ENCODE data around the gene WDPCP. TPM values are rescaled to one million over a fixed set of nuclear protein-coding genes. Genes with fewer than 3 reads are reported as not detected.

The WDPCP gene
- total RNA-seq, 1 donor from 2014 or later, result 12.3 TPM

- H3K4me1 ChIP-seq, result no peaks in the 10 kb centered on the region
- H3K27ac ChIP-seq, result no peak overlapping the region
- H3K4me3 ChIP-seq, result no peak overlapping the region
- no peak for TF ChIP-seq CTCF (IDR thresholded peaks at IDR 0.05)
- intact Hi-C loops (cut with DNase I), result no loop called here
- DNase-seq (no peak), ATAC-seq (no peak)
- H3K27me3 ChIP-seq (ENCODE audit: low read depth), result no peaks in the 10 kb centered on the region
- no peaks in the 10 kb centered on the region for H3K9me3 ChIP-seq
- no peaks in the 10 kb centered on the region for H3K36me3 ChIP-seq
Measured at GRCh38 chr2:63225964-63226686, 362.2 kb downstream of the WDPCP start.

GRCh38 chr2:63218800-63219526 is 369.3 kb downstream of the WDPCP start:
- Histone ChIP-seq H3K4me1 (no peaks in the 10 kb centered on the region), H3K36me3 (no peaks in the 10 kb centered on the region), H3K27me3 (ENCODE audit: low read depth) (no peaks in the 10 kb centered on the region), H3K4me3 (no peak overlapping the region), H3K9me3 (no peaks in the 10 kb centered on the region), H3K27ac (no peak overlapping the region)
- intact Hi-C loops (cut with DNase I), result no loop called here
- no peak for TF ChIP-seq CTCF (IDR thresholded peaks at IDR 0.05)
- no peak for DNase-seq
- no peak for ATAC-seq

GRCh38 chr2:63195310-63195709 is 393.0 kb downstream of the WDPCP start:
- Histone ChIP-seq H3K4me1 (no peaks in the 10 kb centered on the region), H3K27ac (no peak overlapping the region), H3K27me3 (ENCODE audit: low read depth) (no peaks in the 10 kb centered on the region), H3K4me3 (no peak overlapping the region), H3K36me3 (no peaks in the 10 kb centered on the region), H3K9me3 (no peaks in the 10 kb centered on the region)
- no peak for TF ChIP-seq CTCF (IDR thresholded peaks at IDR 0.05)
- intact Hi-C loops (cut with DNase I), result no loop called here
- DNase-seq, result no peak
- no peak for ATAC-seq

- no peaks in the 10 kb centered on the region for H3K9me3 ChIP-seq
- TF ChIP-seq CTCF (IDR thresholded peaks at IDR 0.05), result no peak
- H3K4me3 ChIP-seq, result no peak overlapping the region
- H3K27me3 ChIP-seq (ENCODE audit: low read depth), result no peaks in the 10 kb centered on the region
- H3K27ac ChIP-seq, result no peak overlapping the region
- intact Hi-C loops (cut with DNase I), result no loop called here
- ATAC-seq (no peak), DNase-seq (no peak)
- H3K4me1 ChIP-seq, result no peaks in the 10 kb centered on the region
- H3K36me3 ChIP-seq, result no peaks in the 10 kb centered on the region
Measured at GRCh38 chr2:63194175-63194574, 394.1 kb downstream of the WDPCP start.

DNA sequence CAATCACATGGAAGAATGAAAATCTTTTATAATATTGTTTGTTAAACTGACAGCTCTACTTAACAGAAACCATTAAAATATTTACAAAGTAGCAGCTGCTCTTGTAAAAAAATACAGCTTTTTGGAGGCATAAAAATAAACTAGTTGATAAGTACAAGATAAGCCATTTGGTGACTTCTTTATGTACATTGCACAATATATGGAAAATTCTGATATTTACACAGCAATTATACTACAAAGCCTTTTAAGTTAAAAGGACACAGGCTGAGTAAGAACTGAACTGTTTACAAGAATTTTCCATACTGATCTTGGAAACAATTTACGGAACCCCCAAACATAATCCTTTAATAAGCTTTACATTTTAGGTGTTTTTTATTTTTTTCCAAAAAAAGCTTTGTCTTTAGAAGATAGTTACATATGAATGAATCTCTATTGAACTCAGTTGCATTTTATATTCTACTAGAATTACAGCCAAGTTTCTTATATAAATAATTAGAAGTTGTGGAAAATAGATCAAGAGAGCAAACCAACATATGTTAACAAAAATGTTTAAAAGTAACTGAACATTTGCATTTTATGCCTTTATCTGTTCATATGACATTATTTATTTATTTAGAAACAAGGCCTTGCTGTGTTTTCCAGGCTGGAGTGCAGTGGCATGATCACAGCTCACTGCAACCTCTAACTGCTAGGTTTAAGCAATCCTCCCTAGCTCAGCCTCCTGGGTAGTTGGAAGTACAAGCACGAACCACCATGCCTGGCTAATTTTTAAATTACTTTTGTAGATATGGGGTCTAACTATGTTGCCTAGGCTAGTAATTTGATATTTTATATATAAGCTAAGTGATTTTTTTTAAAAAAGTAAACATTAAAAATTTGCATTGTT is 395.1 kb downstream of the WDPCP start:
- intact Hi-C loops (cut with DNase I), result no loop called here
- DNase-seq, result no peak
- TF ChIP-seq CTCF (IDR thresholded peaks at IDR 0.05), result no peak
- no peak overlapping the region for H3K4me3 ChIP-seq
- H3K27me3 ChIP-seq (ENCODE audit: low read depth), result no peaks in the 10 kb centered on the region
- no peak for ATAC-seq
- H3K36me3 ChIP-seq, result no peaks in the 10 kb centered on the region
- peaks cover 2% of the 10 kb centered on the region for H3K9me3 ChIP-seq
- H3K27ac ChIP-seq, result no peak overlapping the region
- H3K4me1 ChIP-seq, result no peaks in the 10 kb centered on the region
